WTC11 (cell line): ENCODE results near the gene BRINP1. TPM values are rescaled to one million over a fixed set of nuclear protein-coding genes. Genes with fewer than 3 reads are reported as not detected.

Experiments used
- ATAC-seq: fragments of 200-7000 bp; cut with Tn5 transposase; 2 replicates; pipeline ENCODE4 v1.10.0; 2021; ENCODE audit warnings: mild to moderate bottlenecking, moderate library complexity
- CTCF ChIA-PET: fragments of 300-600 bp; sonication (Branson Sonifier 250); formaldehyde crosslinking; loops from one replicate; lab custom pipeline; 2021; ENCODE audit warnings: antibody characterized with exemption; lab: Charles Lee
- POLR2A ChIA-PET: fragments of 350-600 bp; sonication (Branson Sonifier 250); formaldehyde crosslinking; loops from one replicate; lab custom pipeline; 2021; ENCODE audit warnings: antibody characterized with exemption; lab: Charles Lee
- DNase-seq: peaks from one replicate; pipeline ENCODE4 v3.0.0; 2021; ENCODE audit warnings: low spot score
- H3K27ac Mint-ChIP-seq: 2 replicates; pipeline ENCODE4 v1.8.0; 2021; ENCODE audit warnings: mixed read lengths
- H3K27me3 Mint-ChIP-seq: 2 replicates; pipeline ENCODE4 v1.8.0; 2021; ENCODE audit warnings: low read depth, mild to moderate bottlenecking, moderate library complexity, mixed read lengths
- H3K36me3 Mint-ChIP-seq: 2 replicates; pipeline ENCODE4 v1.8.0; 2021; ENCODE audit warnings: mixed read lengths
- H3K4me1 Mint-ChIP-seq: 2 replicates; pipeline ENCODE4 v1.8.0; 2022; ENCODE audit warnings: mixed read lengths
- H3K4me3 Mint-ChIP-seq: 2 replicates; pipeline ENCODE4 v1.8.0; 2021; ENCODE audit warnings: mild to moderate bottlenecking, moderate library complexity, mixed read lengths
- H3K9me3 Mint-ChIP-seq: 2 replicates; pipeline ENCODE4 v1.8.0; 2021; ENCODE audit warnings: mixed read lengths
- ATF1 ChIP-seq: sonication (generic); formaldehyde crosslinking; IDR thresholded peaks from 2 replicates; pipeline ENCODE4 v1.8.1; 2023; ENCODE audit warnings: mild to moderate bottlenecking, moderate library complexity, missing genetic modification reagents
- ELF4 ChIP-seq: sonication (generic); formaldehyde crosslinking; IDR thresholded peaks from 2 replicates; pipeline ENCODE4 v1.8.1; 2022; ENCODE audit warnings: low read depth, mild to moderate bottlenecking, moderate library complexity, missing genetic modification reagents
- FOXP1 ChIP-seq: sonication (generic); formaldehyde crosslinking; IDR thresholded peaks from 2 replicates; pipeline ENCODE4 v1.8.0; 2022; ENCODE audit warnings: missing genetic modification reagents, mild to moderate bottlenecking, moderate library complexity, borderline replicate concordance
- JUN ChIP-seq: sonication (generic); formaldehyde crosslinking; IDR thresholded peaks from 2 replicates; pipeline ENCODE4 v1.8.0; 2023; ENCODE audit warnings: mild to moderate bottlenecking, missing genetic modification reagents
- MXD4 ChIP-seq: fragments of 250-450 bp; sonication (Bioruptor Pico); IDR thresholded peaks from 2 replicates; pipeline ENCODE4 v1.8.0; 2021; ENCODE audit warnings: mild to moderate bottlenecking, moderate library complexity, borderline replicate concordance
- NFATC4 ChIP-seq: fragments of 250-450 bp; sonication (Bioruptor Pico); IDR thresholded peaks from 2 replicates; pipeline ENCODE4 v1.9.0; 2021; ENCODE audit warnings: mild to moderate bottlenecking
- RORB ChIP-seq: fragments of 250-450 bp; sonication (Bioruptor Pico); IDR thresholded peaks from 2 replicates; pipeline ENCODE4 v1.9.0; 2021; ENCODE audit warnings: mild to moderate bottlenecking
- SOX15 ChIP-seq: fragments of 250-450 bp; sonication (Bioruptor Pico); IDR thresholded peaks from 2 replicates; pipeline ENCODE4 v1.9.0; 2021; ENCODE audit warnings: mild to moderate bottlenecking
- USF1 ChIP-seq: sonication (generic); formaldehyde crosslinking; IDR thresholded peaks from 2 replicates; pipeline ENCODE4 v1.8.0; 2022; ENCODE audit warnings: mild to moderate bottlenecking, missing genetic modification reagents
- ZBTB21 ChIP-seq: sonication (generic); formaldehyde crosslinking; IDR thresholded peaks from 2 replicates; pipeline ENCODE4 v1.8.1; 2023; ENCODE audit warnings: mild to moderate bottlenecking, missing genetic modification reagents, borderline replicate concordance
- ZNF232 ChIP-seq: sonication (generic); formaldehyde crosslinking; IDR thresholded peaks from 2 replicates; pipeline ENCODE4 v1.8.0; 2022; ENCODE audit warnings: mild to moderate bottlenecking, missing genetic modification reagents
- ZNF423 ChIP-seq: fragments of 250-450 bp; sonication (Bioruptor Pico); IDR thresholded peaks from 2 replicates; pipeline ENCODE4 v2.1.2; 2022; ENCODE audit warnings: mild to moderate bottlenecking, moderate library complexity
- ZNF425 ChIP-seq: fragments of 250-450 bp; sonication (Bioruptor Pico); conservative IDR thresholded peaks from 2 replicates; pipeline ENCODE4 v1.9.0; 2021; ENCODE audit warnings: mild to moderate bottlenecking
- ZNF512 ChIP-seq: sonication (generic); formaldehyde crosslinking; IDR thresholded peaks from 2 replicates; pipeline ENCODE4 v1.8.1; 2022; ENCODE audit warnings: missing genetic modification reagents, borderline replicate concordance
- ZNF532 ChIP-seq: fragments of 250-450 bp; sonication (Bioruptor Pico); IDR thresholded peaks from 2 replicates; pipeline ENCODE4 v1.9.0; 2021; ENCODE audit warnings: mild to moderate bottlenecking, borderline replicate concordance
- total RNA-seq: library from RNA; stranded (reverse); gene quantifications from 3 replicates; pipeline ENCODE4 v1.2.3, GENCODE V29; 2021
- TF ChIP-seq, protein P1 (sequence below): sonication (generic); formaldehyde crosslinking; conservative IDR thresholded peaks from 2 replicates; pipeline ENCODE4 v1.8.1; 2022; ENCODE audit warnings: mild to moderate bottlenecking, missing genetic modification reagents

The BRINP1 gene
- total RNA-seq, 1 experiment from 2014 or later, result 19.5 TPM

GRCh38 chr9:119273984-119274665 is 95.1 kb downstream of the BRINP1 start (continued):
- no peak for TF ChIP-seq ZNF532 (CRISPR knock-in tag)
- no peak for TF ChIP-seq ELF4 (CRISPR knock-in tag)
- no peak for TF ChIP-seq ZNF423

GRCh38 chr9:119273325-119273904 is 95.8 kb downstream of the BRINP1 start:
- H3K27me3 Mint-ChIP-seq, result no peaks in the 10 kb centered on the region
- TF ChIP-seq, protein P1, sequence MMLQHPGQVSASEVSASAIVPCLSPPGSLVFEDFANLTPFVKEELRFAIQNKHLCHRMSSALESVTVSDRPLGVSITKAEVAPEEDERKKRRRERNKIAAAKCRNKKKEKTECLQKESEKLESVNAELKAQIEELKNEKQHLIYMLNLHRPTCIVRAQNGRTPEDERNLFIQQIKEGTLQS (CRISPR knock-in tag), result no peak
- TF ChIP-seq ZNF232 (CRISPR knock-in tag), result no peak
- no peak for TF ChIP-seq MXD4 (CRISPR knock-in tag)
- TF ChIP-seq ATF1, result no peak
- TF ChIP-seq, all 79 proteins: peak for 0
- ChIA-PET POLR2A (no interaction called here), CTCF (interaction anchor here (3.0 kb wide), 1 partner anchor 10 kb away, joined by 20 read pairs; no protein-coding TSS in a partner anchor)
- Mint-ChIP-seq H3K36me3 (no peaks in the 10 kb centered on the region), H3K4me3 (no peak overlapping the region), H3K4me1 (peaks cover 41% of the 10 kb centered on the region), H3K27ac (peak overlapping the region; percentile 17), H3K9me3 (no peaks in the 10 kb centered on the region)
- DNase-seq (no peak), ATAC-seq (peak; percentile 39)

DNA sequence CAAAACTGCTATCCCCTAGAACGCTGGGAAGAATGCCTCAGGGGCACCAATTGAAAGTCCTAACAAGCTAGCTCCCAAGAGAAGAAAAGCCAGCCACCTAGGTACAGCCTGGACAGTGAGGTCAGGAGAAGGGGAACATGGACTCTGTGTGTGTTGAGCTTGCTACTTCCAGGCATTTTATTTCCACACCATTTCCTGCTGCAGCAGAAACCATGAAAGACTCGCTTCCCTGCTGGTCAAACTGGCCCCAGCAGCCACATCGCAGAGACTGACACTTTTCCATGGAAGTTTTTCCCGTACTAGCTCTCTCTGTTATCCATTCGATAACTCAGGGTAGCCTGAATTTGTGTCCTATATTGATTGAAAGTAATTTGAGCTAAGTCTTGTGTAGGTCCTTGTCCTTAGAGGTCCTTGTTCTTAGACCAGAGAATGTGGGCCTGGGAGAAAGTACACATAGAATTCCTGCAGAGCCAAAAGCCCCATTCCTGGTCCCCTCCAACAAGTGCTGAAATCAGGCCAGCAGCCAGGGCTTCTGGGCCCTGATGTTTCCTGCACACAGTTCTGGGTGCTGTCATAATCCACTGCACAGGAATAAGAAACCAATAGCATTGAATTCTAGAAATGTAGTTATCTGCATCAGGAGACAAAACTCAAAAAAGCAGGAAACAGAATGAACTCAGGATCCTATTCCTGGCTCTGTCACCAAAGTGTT is 96.6 kb downstream of the BRINP1 start:
- TF ChIP-seq FOXP1 (CRISPR knock-in tag) (no peak), ZNF425 (CRISPR knock-in tag) (no peak), ZNF512 (CRISPR knock-in tag) (no peak), JUN (no peak), USF1 (CRISPR knock-in tag) (no peak), SOX15 (CRISPR knock-in tag) (no peak), ZBTB21 (CRISPR knock-in tag) (no peak), RORB (CRISPR knock-in tag) (no peak), NFATC4 (CRISPR knock-in tag) (no peak)
- Mint-ChIP-seq H3K4me3 (no peak overlapping the region), H3K9me3 (no peaks in the 10 kb centered on the region), H3K27me3 (no peaks in the 10 kb centered on the region), H3K27ac (peak overlapping the region; percentile 17; the same call in 1 of the 2 replicates), H3K4me1 (peaks cover 35% of the 10 kb centered on the region), H3K36me3 (no peaks in the 10 kb centered on the region)
- ATAC-seq (peak; percentile 59), DNase-seq (no peak)
- ChIA-PET POLR2A (no interaction called here), CTCF (interaction anchor here (1.0 to 3.0 kb wide), 3 partner anchors 11 to 17 kb away, joined by 3 to 20 read pairs (median 3); no protein-coding TSS in a partner anchor)
